Measurements from ENCODE around the gene ZHX3. TPM values are rescaled to one million over a fixed set of nuclear protein-coding genes. Genes with fewer than 3 reads are reported as not detected.

ZHX3 gene
- total and polyA plus RNA-seq, 2 donors (not counting 1 experiment from before 2014, with no cell fraction given) = 4.3 to 22.2 TPM

- H2AFZ ChIP-seq (ENCODE audit: insufficient read depth, low read depth, low read length, poor library complexity, severe bottlenecking) = no peak overlapping the region
- intact Hi-C loops (cut with micrococcal nuclease) = no loop called here
- WGBS (ENCODE audit: insufficient coverage) = 70% methylated on average over 5 of the region's 5 CpGs
Measured at GRCh38 chr20:41362748-41363140, 45.2 kb upstream of the ZHX3 start.

More at GRCh38 chr20:41362748-41363140, 45.2 kb upstream of the ZHX3 start:
- Mint-ChIP-seq H3K27me3 (peaks cover 20% of the 10 kb centered on the region), H3K27ac (no peak overlapping the region), H3K4me1 (peaks cover 6% of the 10 kb centered on the region), H3K9me3 (ENCODE audit: insufficient read depth) (no peaks in the 10 kb centered on the region), H3K4me3 (no peak overlapping the region)
- ATAC-seq (ENCODE audit: low read depth) = no peak
- TF ChIP-seq CTCF (IDR thresholded peaks at IDR 0.05) (no peak), EZH2 (IDR thresholded peaks at IDR 0.05; ENCODE audit: borderline replicate concordance, insufficient read depth, low read depth, low read length, poor library complexity, severe bottlenecking) (no peak)
- Histone ChIP-seq H4K20me1 (ENCODE audit: control insufficient read depth, insufficient read depth, low read length, poor library complexity, severe bottlenecking) (no peaks in the 10 kb centered on the region), H3K4me2 (replicated peaks; ENCODE audit: low read depth, low read length, poor library complexity, severe bottlenecking) (no peak overlapping the region), H3K9me3 (ENCODE audit: control extremely low read depth in 1 of 3, control insufficient read depth in 2 of 3, insufficient read depth in 1 of 3, low read length in 2 of 3) (no peaks in the 10 kb centered on the region), H3K4me3 (ENCODE audit: control extremely low read depth in 1 of 5, extremely low read depth in 1 of 5, insufficient read depth in 1 of 5, low read depth in 2 of 5, low read length in 4 of 5) (no peak overlapping the region), H3K27ac (ENCODE audit: low read length in 2 of 2) (no peak overlapping the region), H3K27me3 (replicated peaks in 1 of 4; ENCODE audit: control extremely low read depth in 1 of 4, control insufficient read depth in 3 of 4, insufficient read depth in 4 of 4, low read length in 3 of 4) (peaks cover 0 to 10% (median 6%) of the 10 kb centered on the region in 4 experiments), H3K79me2 (ENCODE audit: control insufficient read depth, insufficient read depth, low read length) (no peaks in the 10 kb centered on the region), H3K9ac (ENCODE audit: low read length) (no peak overlapping the region), H3K4me1 (ENCODE audit: control insufficient read depth in 2 of 2, insufficient read depth in 2 of 2, low read length in 2 of 2) (no peaks in the 10 kb centered on the region), H3K36me3 (replicated peaks in 1 of 2; ENCODE audit: control extremely low read depth in 1 of 2, control insufficient read depth in 1 of 2, extremely low read depth in 1 of 2, insufficient read depth in 2 of 2, low read length in 1 of 2) (no peaks in the 10 kb centered on the region)
- ChIA-PET POLR2A (interaction anchor here (0.6 kb wide), 1 partner anchor 175 kb away, joined by 8 read pairs; no protein-coding TSS in a partner anchor), CTCF (no interaction called here)
- DNase-seq = no peak

All from B cell (primary cell).